HG02852 (cell line): ENCODE data around the gene IL1RN.
A peak's percentile ranks its signal among the peaks of the same experiment; 100 is the strongest.
"Not testable (repeated sequence)": the region's sequence is repeated elsewhere in the genome, so short reads cannot be mapped to it uniquely, and the experiment has no call there.

ENCODE experiments used
- ATAC-seq: cut with Tn5 transposase; IDR thresholded peaks from one replicate; pipeline ENCODE4 v1.9.1; 2021; ENCODE audit warnings: mild to moderate bottlenecking, moderate library complexity; ENCODE audit not compliant: unreplicated experiment

The IL1RN gene

GRCh38 chr2:113126845-113127645 lies at the start of gene IL1RN:
IL1RN (plus strand) TSS chr2:113127598; CDS start chr2:113127625, 27 bp downstream.
- ATAC-seq: no peak

GRCh38 chr2:113077921-113078320 lies 49.5 kb upstream of the IL1RN start:
- ATAC-seq: no peak

- ATAC-seq: no peak
These were observed 49.0 kb upstream of the IL1RN start for GRCh38 chr2:113078350-113078839.

GRCh38 chr2:113079131-113079530 lies 48.3 kb upstream of the IL1RN start:
- no peak for ATAC-seq

GRCh38 chr2:113080134-113080533 lies 47.3 kb upstream of the IL1RN start:
- no peak for ATAC-seq

- ATAC-seq: no peak
These were observed 45.7 kb upstream of the IL1RN start for GRCh38 chr2:113081488-113082210.

GRCh38 chr2:113083296-113083695 lies 44.1 kb upstream of the IL1RN start:
- ATAC-seq: no peak

- no peak for ATAC-seq
These were observed 43.0 kb upstream of the IL1RN start for GRCh38 chr2:113084249-113085000.

- no peak for ATAC-seq
These were observed 41.9 kb upstream of the IL1RN start for GRCh38 chr2:113085542-113085941.

GRCh38 chr2:113088213-113088992 lies 39.0 kb upstream of the IL1RN start:
- ATAC-seq: no peak

GRCh38 chr2:113089916-113090315 lies 37.5 kb upstream of the IL1RN start:
- no peak for ATAC-seq

GRCh38 chr2:113091231-113091896 lies 36.0 kb upstream of the IL1RN start:
- ATAC-seq: no peak

- ATAC-seq: no peak
These were observed 34.4 kb upstream of the IL1RN start for GRCh38 chr2:113092864-113093612.

- no peak for ATAC-seq
These were observed 33.8 kb upstream of the IL1RN start for GRCh38 chr2:113093613-113093977.

GRCh38 chr2:113096306-113096705 lies 31.1 kb upstream of the IL1RN start:
- ATAC-seq: not testable (repeated sequence)

- not testable (repeated sequence) for ATAC-seq
These were observed 30.4 kb upstream of the IL1RN start for GRCh38 chr2:113096842-113097618.

- ATAC-seq: peak; percentile 54
These were observed 29.4 kb upstream of the IL1RN start for GRCh38 chr2:113098041-113098440.

- no peak for ATAC-seq
These were observed 28.9 kb upstream of the IL1RN start for GRCh38 chr2:113098532-113098931.

GRCh38 chr2:113102133-113102532 lies 25.3 kb upstream of the IL1RN start:
- ATAC-seq: no peak
